Measurements from ENCODE around the gene S1PR4. TPM values are rescaled to one million over a fixed set of nuclear protein-coding genes. Genes with fewer than 3 reads are reported as not detected.

Gene S1PR4
- total and polyA plus RNA-seq, 2 of the 13 experiments (the other 11 are each of a cell fraction or from before 2014, with no cell fraction given): 0.07 to 0.09 TPM

DNA sequence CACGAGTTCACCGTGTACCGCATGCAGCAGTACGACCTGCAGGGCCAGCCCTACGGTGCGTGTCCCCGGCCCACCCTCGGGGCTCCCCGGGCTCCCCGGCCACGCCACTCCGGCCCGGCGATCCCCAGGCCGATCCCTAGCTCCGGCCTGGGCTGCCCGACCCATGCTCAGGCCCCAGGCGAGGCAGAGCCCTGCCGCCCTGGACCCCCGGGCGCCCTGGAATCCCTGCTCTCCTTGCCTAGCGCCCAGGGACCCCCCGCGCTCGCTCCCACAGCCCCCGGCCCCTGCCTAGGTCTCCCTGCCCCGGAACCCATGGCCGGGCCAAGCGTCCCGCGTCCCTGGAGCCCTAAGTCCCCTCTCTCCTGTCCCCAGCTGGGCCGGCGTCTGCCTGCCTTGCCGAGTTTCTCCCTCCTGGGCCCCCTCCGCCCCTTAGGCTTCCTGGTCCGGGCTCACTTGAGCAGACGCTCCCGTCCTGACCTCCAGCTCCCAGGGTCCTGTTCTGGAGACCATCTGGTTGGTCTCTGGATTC, 7.7 kb downstream of the S1PR4 start (continued):
- TF ChIP-seq, protein P1, sequence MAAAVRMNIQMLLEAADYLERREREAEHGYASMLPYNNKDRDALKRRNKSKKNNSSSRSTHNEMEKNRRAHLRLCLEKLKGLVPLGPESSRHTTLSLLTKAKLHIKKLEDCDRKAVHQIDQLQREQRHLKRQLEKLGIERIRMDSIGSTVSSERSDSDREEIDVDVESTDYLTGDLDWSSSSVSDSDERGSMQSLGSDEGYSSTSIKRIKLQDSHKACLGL (CRISPR knock-in tag; IDR thresholded peaks at IDR 0.05): peak; percentile 73; the same call in 1 of the 2 replicates
- TF ChIP-seq, protein P2, sequence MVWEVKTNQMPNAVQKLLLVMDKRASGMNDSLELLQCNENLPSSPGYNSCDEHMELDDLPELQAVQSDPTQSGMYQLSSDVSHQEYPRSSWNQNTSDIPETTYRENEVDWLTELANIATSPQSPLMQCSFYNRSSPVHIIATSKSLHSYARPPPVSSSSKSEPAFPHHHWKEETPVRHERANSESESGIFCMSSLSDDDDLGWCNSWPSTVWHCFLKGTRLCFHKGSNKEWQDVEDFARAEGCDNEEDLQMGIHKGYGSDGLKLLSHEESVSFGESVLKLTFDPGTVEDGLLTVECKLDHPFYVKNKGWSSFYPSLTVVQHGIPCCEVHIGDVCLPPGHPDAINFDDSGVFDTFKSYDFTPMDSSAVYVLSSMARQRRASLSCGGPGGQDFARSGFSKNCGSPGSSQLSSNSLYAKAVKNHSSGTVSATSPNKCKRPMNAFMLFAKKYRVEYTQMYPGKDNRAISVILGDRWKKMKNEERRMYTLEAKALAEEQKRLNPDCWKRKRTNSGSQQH (CRISPR knock-in tag; IDR thresholded peaks at IDR 0.05; ENCODE audit: low read depth): no peak
- TF ChIP-seq, protein P3, sequence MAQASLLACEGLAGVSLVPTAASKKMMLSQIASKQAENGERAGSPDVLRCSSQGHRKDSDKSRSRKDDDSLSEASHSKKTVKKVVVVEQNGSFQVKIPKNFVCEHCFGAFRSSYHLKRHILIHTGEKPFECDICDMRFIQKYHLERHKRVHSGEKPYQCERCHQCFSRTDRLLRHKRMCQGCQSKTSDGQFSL (CRISPR knock-in tag; IDR thresholded peaks at IDR 0.05): no peak
- TF ChIP-seq BORCS8-MEF2B (CRISPR knock-in tag; IDR thresholded peaks at IDR 0.05) (no peak), MTA3 (CRISPR knock-in tag; IDR thresholded peaks at IDR 0.05) (no peak), CC2D1A (CRISPR knock-in tag; IDR thresholded peaks at IDR 0.05) (no peak), ARNTL (CRISPR knock-in tag; IDR thresholded peaks at IDR 0.05) (0 out of 2 replicates have a peak, but pooled peaks have one; percentile 59), TMF1 (CRISPR knock-in tag; IDR thresholded peaks at IDR 0.05; ENCODE audit: low read depth) (no peak), NFKB2 (CRISPR knock-in tag; IDR thresholded peaks at IDR 0.05; ENCODE audit: borderline replicate concordance) (peak; percentile 78; the same call in 1 of the 2 replicates), ZNF766 (CRISPR knock-in tag; IDR thresholded peaks at IDR 0.05; ENCODE audit: borderline replicate concordance) (0 out of 2 replicates have a peak, but pooled peaks have one; percentile 14), ATRX (CRISPR knock-in tag; IDR thresholded peaks at IDR 0.05; ENCODE audit: borderline replicate concordance) (no peak), JUND (CRISPR knock-in tag; IDR thresholded peaks at IDR 0.05) (no peak), ZNF263 (CRISPR knock-in tag; IDR thresholded peaks at IDR 0.05) (no peak), MXD4 (CRISPR knock-in tag; IDR thresholded peaks at IDR 0.05) (no peak), THYN1 (CRISPR knock-in tag; IDR thresholded peaks at IDR 0.05; ENCODE audit: borderline replicate concordance, low read depth) (no peak), ZNF678 (CRISPR knock-in tag; IDR thresholded peaks at IDR 0.05) (no peak; the same call in 1 of the 2 replicates), ZNF709 (CRISPR knock-in tag; IDR thresholded peaks at IDR 0.05) (0 out of 2 replicates have a peak, but pooled peaks have one; percentile 47), ZFX (CRISPR knock-in tag; IDR thresholded peaks at IDR 0.05; ENCODE audit: low read depth) (0 out of 2 replicates have a peak, but pooled peaks have one; percentile 9), ZNF33B (CRISPR knock-in tag; IDR thresholded peaks at IDR 0.05) (no peak), GATA4 (IDR thresholded peaks at IDR 0.05; ENCODE audit: borderline replicate concordance, low read depth) (no peak), ZNF180 (CRISPR knock-in tag; IDR thresholded peaks at IDR 0.05; ENCODE audit: borderline replicate concordance, low read depth) (no peak)
- TF ChIP-seq, protein P4, sequence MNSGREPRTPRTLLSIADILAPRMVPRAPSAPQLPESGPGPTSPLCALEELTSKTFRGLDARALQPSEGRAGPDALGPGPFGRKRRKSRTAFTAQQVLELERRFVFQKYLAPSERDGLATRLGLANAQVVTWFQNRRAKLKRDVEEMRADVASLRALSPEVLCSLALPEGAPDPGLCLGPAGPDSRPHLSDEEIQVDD (CRISPR knock-in tag; IDR thresholded peaks at IDR 0.05; ENCODE audit: borderline replicate concordance): no peak
- TF ChIP-seq, protein P5, sequence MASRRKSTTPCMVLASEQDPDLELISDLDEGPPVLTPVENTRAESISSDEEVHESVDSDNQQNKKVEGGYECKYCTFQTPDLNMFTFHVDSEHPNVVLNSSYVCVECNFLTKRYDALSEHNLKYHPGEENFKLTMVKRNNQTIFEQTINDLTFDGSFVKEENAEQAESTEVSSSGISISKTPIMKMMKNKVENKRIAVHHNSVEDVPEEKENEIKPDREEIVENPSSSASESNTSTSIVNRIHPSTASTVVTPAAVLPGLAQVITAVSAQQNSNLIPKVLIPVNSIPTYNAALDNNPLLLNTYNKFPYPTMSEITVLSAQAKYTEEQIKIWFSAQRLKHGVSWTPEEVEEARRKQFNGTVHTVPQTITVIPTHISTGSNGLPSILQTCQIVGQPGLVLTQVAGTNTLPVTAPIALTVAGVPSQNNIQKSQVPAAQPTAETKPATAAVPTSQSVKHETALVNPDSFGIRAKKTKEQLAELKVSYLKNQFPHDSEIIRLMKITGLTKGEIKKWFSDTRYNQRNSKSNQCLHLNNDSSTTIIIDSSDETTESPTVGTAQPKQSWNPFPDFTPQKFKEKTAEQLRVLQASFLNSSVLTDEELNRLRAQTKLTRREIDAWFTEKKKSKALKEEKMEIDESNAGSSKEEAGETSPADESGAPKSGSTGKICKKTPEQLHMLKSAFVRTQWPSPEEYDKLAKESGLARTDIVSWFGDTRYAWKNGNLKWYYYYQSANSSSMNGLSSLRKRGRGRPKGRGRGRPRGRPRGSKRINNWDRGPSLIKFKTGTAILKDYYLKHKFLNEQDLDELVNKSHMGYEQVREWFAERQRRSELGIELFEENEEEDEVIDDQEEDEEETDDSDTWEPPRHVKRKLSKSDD (CRISPR knock-in tag; IDR thresholded peaks at IDR 0.05; ENCODE audit: low read depth): no peak
- TF ChIP-seq, protein P6, sequence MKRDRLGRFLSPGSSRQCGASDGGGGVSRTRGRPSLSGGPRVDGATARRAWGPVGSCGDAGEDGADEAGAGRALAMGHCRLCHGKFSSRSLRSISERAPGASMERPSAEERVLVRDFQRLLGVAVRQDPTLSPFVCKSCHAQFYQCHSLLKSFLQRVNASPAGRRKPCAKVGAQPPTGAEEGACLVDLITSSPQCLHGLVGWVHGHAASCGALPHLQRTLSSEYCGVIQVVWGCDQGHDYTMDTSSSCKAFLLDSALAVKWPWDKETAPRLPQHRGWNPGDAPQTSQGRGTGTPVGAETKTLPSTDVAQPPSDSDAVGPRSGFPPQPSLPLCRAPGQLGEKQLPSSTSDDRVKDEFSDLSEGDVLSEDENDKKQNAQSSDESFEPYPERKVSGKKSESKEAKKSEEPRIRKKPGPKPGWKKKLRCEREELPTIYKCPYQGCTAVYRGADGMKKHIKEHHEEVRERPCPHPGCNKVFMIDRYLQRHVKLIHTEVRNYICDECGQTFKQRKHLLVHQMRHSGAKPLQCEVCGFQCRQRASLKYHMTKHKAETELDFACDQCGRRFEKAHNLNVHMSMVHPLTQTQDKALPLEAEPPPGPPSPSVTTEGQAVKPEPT (CRISPR knock-in tag; IDR thresholded peaks at IDR 0.05; ENCODE audit: low read depth): peak; percentile 57; the same call in 1 of the 2 replicates

All from HepG2 (cell line).